Fibroblast of skin of scalp (primary cell): ENCODE results near the gene PER2.

Experiments used
- DNase-seq: peaks from one replicate; pipeline ENCODE4 v3.0.0-alpha.2; 2013

PER2 gene

DNA sequence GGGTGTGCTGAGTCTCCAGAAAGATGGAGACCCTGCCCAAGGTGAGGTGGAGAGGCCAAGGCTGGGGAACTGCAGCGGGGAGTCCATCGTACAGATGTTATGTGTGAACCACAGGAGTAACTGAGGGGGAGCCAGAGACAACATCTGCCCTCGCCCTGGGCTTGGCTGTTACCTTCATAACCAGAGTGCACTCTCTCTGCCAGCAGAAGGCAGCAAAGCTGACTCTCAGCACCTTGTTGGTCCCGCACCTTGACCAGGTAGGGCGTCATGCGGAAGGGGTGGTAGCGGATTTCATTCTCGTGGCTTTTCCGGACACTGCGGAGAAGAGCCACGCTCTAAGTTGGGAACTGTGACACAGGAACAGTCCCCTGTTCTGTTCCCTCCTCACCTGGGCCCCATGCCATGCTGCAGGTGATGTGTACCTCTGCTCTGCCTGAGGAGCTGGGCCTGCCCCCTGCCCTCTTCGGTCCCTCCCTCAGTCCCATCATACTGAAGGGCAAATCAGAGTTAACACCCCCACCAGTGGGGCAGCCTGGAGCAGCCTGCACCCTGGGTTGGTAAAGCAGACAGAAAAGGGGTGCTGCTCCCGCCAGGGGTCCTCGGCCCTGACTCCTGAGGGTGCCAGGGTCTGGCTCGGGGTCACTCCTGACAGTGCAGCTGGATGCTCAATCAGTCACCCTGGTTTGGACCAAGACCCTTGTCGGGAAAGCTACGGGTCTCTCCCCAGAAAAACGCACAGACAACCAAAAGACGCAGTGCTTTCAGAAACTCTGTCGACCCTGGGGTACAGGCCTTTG is 20.3 kb downstream of the PER2 start:
- no peak for DNase-seq

DNA sequence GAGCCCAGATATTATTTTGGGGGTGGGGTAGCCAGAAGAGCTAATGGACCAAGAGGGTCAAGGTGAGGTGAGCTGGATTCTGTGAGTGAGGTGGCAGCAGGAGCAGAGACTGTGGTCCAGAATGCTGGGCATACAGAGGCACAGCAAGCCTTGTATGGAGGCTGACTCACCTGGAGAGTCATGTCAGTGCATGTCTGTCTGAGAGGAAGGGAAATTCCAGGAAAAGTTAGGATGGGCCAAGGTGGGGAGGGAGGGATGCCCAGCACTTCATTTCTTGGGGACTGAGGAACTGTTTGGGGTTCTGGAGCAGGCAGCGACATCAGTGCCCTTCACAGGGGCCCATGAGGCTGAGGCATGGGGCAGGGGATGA is 21.1 kb downstream of the PER2 start:
- no peak for DNase-seq

DNA sequence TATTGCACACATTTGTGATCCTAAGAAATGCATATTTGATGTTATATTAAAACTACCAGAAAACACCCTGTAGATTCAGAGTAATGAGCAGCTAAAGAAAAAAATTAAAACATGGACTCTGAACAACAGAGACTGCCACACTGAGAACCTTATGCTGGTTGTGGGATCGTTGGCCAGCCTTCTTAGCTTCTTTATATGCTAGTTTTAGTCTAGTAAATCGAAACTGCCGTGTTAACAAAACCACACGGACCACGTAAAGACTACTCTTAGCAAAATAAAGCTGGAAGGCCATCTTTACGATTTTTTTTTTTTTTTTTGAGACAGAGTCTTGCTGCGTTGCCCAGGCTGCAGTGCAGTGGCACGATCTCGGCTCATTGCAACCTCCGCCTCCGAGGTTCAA is 22.8 kb downstream of the PER2 start:
- no peak for DNase-seq

DNA sequence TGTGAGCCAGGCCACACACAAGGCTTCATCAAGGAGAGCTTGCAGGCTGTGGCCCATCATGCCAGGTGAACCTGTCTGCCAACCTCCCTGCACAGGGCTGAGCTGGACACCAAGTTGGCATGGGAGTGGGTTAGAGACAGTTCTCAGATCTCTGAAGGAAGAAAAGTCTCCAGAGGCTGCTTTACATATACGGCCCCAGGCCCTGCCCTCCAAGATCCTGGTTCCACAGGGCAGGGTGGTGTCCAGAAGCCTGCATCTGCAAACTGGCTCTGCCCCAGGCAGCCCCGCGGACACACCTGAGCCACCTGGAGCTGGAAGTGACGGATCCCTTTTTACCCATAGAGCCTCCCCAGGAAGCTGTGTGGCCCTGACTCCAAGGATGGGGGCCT is 24.3 kb downstream of the PER2 start:
- no peak for DNase-seq

DNA sequence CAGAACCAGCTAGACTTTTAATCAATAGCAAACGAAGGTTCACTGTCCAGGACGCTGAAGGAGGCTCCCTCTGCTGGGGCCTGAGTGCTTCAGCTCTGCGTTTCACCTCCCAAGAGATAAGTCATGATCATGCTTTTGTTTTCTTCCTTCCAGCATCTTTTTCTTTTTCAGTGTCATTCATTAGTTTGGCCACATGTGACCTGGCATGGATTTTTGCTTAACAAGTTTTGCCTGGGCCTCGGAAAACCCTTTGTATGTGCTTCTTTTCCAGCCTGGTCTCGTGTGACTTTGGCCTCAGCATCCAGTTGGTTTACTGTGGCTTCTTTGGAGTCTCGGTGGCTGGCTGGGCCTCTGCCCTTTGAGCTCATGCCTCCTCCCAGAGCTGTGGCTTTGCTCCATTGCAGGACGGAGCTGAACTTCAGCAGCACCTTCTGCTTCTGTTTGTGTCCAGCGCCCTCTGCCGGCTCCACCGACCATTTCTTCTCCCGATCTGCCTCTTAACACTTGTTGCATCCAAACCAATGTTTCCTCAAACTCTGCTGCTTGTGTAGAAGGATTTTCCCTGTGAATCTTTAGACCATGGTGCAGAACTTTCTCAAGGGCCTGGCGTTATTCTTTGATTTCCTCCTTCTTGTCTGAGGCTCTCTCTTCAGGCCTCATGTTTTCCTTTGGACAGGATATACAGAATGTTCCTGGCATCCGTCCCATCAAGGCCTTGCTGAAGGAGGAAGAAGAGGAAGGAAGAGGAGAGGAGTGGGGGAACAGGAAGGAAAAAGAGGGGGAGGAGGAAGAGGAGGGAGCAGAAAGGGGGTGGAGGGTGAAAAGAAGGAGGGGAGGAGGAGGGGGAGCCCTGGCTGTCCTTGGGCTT is 25.0 kb downstream of the PER2 start:
- DNase-seq = peak; percentile 88

DNA sequence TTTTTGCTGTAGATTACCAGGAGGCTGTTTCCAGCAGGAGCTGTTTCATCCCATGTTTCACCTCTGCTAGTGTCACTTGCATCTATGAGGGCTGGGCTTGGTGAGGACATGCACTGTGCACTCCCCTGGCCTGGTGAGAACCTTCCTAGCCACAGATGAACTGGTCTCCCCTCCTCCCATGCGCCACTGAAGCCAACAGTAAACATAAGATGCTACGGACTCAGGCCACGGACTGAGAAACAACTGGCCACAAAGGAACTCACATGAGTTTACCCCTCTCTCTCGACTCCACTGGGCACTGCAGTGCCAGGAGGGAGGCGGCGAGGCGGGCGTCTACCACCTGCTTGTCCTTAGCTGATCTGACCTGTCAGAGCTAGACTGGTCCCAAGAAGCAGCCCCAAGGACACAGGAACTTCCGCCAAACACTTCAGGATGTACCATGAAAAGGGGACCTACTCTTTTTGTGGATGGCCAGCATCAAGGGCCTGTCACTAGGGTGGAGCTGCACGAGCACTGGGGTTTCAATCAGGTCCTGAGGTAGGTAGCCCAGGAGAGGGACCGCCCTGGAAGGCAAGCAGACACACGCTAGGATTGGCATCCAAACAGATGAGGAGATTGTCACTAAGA is 25.8 kb downstream of the PER2 start:
- no peak for DNase-seq

DNA sequence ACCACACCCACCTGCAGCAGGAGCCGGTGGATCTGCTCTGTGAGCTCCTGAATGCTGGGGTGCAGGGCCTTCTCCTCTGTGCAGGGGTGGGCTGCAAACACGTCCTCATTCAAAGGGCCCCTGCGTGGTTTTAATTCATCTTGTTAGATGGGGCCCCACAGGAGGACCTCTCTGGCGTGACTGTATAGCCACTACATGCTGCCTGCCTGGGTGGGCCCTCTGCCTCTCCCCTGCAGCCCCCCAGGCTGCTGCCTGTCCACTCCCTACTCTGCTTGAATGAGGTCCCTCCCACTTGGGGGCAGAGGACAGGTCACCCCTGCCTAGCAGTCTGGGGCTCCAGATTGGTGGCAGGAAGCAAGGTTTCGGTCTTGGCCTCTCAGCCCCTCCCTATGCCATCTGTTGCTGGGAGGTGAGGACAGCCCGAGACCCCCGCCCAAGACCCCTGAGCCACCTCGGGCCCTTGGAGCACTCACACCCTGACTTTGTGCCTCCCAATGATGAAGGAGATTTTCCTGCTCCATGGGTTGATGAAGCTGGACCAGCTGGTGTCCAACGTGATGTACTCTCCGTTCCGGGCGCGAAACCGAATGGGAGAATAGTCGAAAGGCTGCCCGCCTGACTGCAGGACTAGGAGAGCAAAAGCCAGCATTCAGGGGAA is 26.6 kb downstream of the PER2 start:
- DNase-seq = no peak

DNA sequence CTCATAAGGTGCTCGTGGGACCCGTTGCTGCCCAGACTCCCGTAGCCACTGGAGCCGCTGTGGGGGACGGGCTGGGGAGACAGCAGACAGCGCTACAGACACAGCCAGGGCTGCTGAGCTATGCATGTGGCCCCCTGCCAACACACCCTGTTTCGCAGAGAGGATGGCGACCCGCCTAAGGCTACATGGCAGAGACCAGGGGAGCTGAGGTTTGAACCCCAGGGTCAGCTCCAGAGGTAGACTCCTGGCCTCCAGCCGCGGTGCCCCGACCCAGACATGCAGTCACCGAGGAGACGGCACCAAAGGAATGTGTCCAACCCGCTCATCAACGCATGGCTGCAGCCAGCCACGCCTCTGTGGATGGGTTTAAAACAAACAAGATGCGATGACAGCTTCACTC is 27.5 kb downstream of the PER2 start:
- no peak for DNase-seq

DNA sequence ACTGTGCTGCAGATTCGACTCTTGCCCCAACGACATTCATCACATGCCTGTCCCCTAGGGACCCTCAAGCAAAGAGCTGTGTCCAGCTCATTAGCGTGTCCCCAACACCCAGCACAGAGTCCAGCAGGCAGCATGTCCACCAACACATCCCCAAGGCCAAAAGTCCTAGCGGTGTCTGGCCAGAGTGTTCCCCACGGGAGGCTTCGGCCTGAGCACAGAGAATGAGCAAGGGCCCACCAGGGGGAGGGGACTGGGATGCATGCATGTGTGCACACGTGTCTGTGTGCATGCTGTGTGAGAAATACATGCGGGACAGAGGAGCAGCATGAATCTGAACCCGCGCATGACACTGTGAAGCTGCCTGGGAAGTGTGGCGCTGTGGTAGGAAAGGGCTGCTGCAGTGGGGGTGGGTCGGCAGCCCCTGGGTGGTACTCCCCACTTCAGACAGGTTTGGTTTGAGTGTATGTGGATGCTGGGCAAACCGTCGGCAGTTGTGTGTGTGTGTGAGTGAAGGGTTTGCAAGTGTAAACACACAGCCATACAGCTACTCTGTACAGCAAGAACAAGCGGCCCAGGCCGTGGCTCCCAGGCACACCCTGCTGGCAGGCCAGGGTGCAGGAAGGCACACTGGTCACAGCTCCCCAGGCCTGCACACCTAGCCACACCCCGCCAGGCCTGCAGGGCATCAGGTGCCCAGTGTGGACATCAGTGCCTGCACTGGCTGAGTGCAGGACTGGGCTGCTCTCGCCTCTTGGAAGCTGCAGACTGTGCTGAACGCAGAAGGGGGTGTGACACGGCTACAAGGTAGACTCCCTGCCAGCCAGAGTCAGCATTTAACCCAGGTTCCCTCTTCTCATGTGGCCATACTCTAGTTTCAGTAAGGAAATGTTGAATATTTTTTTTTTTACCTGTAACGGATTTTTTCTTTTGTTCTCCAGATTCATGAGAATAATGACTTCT is 29.1 kb downstream of the PER2 start:
- no peak for DNase-seq

DNA sequence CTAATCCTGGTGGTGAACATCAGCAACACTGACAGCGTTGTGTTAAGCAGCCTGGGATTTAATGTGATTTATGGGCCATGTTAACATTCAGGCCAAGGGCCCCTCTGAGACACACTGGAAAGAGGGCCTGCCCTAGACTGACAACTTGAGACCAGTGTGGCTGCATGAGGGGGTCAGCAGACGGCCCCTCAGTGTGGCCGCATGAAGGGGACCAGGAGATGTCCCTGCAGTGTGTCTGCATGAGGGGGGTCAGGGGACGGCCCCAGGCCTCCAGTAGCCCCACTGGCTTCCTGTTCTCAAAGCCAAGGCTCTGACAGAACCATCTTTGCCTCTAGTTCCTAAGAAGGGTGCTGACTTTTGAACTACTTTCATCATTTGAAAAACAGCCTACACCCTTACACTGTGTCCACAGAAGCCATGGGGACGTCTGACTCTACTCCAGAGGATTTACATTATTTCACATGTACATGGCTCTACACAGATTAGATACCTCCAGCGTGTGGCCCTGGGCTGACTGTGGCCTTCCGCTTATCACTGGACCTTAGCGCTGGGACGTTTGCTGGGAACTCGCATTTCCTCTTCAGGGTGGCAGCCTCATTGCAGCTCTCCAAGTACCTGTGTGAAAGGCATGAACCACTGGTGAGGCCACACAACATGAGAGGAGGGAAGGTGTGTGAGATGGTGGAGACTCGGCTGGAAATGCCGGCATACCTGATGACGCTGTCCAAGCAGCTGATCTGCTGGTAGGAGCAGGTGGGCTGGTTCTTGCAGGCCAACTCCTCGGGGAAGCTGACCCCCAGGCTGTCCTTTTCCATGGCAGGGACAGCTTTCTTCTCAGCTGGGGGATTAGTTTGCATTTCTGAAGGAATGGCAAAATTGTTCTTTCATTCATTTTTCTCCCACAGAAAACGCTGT is 30.4 kb downstream of the PER2 start:
- no peak for DNase-seq

DNA sequence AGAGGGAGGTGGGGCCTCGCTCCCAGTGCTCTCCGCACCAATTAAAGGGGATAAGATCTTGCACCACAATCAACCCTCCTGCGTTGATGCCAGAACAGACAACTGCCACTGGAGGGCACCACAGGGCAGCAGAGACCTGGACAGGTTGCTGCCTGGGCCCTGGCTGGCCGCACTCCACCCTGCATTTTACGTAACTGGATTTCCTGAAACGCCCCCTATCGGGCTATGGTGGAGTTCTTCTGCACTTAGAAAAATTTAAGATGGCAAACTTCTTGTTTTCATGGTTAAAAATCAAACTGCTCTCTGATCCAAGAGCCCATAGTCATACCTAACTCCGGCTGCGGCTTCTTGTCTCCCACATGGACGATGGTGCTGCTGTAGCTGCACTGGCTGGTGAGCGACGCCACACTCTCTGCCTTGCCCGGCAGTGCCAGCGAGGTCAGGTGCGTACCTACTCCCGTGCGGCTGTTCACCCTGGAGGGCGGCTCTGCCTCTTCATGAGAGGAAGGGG is 31.8 kb downstream of the PER2 start:
- DNase-seq = peak; percentile 69

DNA sequence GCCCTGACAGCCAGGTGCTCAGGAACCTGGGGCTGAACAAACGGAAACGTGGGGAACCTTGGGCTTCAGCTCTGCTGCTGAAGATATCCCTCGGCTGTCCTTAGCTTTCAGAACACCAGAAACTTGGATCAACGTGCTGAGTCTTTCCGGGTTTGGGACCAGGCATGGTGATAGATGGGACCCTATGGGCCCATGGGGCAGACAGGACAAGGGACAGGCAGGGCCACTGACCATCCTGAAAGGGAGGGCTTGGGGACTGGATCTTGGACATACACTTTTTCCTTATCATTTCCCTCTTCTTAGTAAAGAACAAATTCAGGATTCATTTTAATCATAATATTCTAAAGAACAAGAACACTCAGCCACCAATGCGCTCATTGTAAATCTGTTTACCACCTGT is 32.3 kb downstream of the PER2 start:
- no peak for DNase-seq

DNA sequence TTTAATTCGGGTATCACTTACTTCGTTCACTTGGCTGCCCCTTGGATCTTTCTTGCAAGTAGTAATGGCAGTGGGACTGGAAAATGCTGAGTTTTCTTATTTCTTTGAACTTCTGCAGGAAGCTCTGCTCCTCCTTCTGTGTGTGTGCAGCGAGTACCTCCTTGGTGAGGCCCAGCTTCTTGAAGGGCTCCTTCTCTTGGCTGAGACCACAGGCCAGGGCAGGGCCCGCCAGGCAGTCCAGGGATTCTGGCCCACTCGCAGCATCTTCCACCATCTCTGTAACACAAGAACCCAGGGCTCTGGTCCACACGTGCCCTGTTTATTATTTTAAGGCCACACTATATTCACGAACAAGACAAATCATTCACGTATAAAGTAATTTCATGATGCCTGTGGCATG is 32.8 kb downstream of the PER2 start:
- no peak for DNase-seq

DNA sequence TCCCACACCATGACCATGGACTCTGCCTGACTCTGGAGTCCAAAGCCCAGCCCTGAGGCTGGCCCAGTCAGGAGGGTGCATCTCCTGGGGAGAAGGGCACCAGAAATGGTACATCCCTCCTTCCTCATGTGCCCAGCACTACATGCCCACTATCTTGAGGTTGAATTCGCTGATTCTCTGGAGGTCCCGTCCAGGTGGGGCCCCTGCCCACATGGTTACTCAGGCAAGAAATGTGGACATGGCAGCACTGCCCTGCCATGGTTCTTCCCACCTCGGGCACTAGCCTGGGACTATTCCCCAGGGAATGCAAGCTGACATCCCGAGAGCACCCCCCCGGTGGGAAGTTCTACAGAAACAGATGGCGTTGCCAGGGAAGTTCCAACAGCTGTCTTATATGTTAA is 33.3 kb downstream of the PER2 start:
- no peak for DNase-seq

DNA sequence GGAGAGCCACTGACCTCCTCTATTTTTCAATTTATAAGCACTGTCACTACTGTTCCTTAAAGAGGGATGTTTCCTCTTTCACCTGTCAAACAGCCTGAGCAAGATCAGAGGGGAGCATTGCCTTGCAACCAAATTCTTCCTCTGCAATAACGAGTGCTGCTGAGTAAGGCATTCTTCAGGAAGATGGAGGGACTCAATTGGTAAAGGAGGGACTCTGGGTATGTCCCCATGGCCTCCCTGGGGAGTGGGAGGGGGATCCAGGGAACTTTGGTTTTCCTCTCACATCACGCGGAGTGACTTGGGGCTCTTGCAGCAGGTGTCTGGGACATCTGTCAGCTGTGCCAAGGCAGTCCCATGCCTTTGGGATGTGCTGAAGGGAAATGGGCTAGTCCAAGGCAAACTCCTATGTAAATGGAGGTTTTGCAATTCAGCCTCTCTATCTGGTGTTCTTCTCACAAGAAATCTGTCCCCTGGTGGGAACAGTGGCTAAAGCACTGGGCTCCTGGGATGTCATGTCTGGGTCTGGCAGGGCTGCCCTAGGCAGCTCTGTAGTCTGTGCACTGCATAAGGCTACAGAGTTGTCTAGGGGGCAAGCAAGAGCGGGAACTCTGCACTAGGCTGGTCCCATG is 34.2 kb downstream of the PER2 start:
- no peak for DNase-seq

DNA sequence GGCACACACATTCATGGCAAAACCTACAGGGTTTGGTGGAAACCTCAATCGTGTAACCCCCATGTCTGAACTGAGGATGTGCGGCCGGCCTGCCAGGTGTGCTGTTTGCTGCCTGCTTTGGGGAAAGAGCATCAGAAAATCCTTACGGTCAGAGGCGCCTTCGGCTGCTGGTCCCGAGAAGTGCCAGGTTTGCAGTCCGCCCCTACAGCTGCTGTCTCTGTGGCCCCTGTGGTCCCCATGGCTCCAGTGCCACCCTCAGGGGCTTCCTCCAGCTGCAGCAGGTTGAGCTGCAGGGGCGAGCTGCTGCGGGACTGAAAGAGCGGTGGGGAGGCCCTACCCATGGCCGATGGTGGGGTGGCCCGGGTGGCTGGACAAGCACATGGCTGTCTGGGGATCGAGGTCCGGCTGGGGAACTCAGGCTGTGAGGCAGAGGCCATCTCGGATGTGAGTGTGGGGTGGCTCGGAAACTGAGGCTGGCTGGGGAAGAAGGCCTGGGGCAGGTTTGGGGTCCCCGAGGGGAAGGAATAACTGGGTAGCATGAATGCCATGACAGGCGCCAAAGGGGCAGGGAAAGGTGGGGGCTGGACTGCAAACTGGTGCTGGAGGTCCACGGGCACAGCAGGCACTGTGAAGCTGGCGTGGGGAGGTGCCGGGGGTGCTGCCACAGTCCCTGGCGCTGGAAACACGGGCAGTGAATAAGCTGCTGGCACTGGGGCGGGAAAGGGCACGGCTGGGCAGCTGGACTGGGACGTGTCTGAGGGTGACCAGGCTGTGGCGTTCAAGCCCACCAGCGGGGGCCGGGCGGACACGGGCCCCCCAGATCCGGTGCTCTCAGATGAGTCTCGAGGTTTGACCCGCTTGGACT is 35.4 kb downstream of the PER2 start:
- no peak for DNase-seq

DNA sequence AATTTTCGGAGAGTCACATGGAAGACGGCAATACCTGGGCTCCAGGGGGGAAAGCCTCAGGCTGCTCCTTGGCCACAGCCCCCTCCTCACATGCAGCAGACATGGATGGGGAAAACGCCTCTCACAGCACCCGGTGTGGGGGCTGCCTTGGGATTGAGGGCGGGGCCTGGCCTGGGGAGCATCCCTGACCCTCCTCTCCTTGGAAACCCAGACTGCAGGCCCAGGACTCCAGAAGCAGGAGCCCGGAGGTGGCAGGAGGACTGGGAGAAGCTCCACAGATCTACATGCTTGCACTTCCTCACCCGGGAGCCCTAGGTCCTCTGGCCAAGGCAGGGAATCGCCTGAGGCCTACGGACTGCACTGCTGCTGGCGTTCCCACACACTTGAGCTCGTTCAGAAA is 36.4 kb downstream of the PER2 start:
- DNase-seq = no peak

DNA sequence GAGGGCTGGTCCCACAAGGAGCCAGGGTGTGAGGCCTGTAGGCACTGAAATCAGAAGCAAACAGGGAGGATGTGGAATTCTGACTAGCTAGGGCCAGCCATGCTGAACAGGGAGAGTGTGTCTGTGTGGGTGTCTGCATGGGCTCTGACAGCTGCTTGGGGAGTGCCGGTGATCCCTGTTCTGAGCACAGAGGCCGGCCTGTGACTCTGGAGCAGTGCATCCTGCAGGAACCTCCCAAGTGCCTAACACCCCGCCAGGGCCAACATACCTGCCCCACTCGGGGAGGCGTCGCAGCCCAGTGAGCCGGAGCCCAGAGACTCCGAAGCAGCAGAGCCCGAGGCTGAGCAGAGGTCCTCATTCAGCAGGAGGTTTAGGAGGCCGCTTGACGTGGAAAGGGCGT is 37.1 kb downstream of the PER2 start:
- no peak for DNase-seq

DNA sequence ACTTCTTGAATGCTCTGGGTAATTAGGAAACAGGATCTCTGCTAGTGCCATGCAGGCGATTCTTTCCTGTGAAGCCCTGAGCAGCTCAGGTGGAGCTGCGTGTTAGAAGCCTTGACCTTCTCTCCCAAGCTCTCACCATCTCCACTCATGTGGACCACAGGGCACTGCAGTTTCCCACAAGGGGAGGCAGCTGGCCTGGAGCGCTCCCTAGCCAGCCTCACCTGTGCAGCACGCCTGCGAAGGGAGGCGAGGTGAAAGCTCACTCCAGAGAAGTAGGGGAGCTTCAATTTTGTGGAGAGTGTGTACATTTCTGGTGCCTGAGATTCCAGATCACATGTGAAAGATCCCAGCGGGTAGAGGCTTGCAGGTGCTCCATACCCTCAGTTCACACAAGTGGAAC is 37.5 kb downstream of the PER2 start:
- no peak for DNase-seq
